Astrocyte of the cerebellum (primary cell): ENCODE measurements around the gene CCPG1.

Experiments used
- DNase-seq: peaks from one replicate; pipeline ENCODE4 v3.0.0-alpha.2; 2011; ENCODE audit warnings: low read depth
- H3K4me3 ChIP-seq: 2 replicates; pipeline ENCODE4 v1.5.1; 2011; ENCODE audit warnings: mild to moderate bottlenecking, low read depth, low read length, moderate library complexity
- in situ Hi-C: cut with HindIII; loops from 2 replicates; pipeline ENCODE4 v1.10.0; 2017; ENCODE audit warnings: low sequenced_read_pairs
- TF ChIP-seq, protein P1 (sequence below): IDR thresholded peaks from 2 replicates; pipeline ENCODE4 v1.5.1; 2012; ENCODE audit warnings: low read length, low read depth, moderate library complexity, mild to moderate bottlenecking; ENCODE audit errors: missing control alignments

The CCPG1 gene

DNA sequence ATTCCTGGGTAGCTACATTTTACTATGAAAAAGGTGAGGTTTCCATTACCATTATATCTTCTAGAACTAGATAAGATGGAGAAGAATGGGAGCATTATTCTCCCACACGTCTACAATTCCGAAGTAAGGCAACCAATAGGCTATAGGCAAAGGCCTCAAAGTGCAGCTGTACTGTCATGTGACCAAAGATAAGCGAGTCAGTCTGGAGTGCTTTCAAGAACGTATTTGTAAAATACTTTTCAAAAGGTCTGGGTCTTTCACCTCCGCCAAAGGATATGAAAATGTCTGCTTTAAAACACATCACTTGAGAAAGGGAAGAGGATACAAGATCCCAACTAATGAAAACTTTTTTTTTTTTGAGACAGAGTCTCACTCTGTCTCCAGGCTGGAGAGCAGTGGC lies 9.9 kb downstream of the CCPG1 start:
- in situ Hi-C loops, result no loop called here
- no peak for DNase-seq
- TF ChIP-seq, protein P1, sequence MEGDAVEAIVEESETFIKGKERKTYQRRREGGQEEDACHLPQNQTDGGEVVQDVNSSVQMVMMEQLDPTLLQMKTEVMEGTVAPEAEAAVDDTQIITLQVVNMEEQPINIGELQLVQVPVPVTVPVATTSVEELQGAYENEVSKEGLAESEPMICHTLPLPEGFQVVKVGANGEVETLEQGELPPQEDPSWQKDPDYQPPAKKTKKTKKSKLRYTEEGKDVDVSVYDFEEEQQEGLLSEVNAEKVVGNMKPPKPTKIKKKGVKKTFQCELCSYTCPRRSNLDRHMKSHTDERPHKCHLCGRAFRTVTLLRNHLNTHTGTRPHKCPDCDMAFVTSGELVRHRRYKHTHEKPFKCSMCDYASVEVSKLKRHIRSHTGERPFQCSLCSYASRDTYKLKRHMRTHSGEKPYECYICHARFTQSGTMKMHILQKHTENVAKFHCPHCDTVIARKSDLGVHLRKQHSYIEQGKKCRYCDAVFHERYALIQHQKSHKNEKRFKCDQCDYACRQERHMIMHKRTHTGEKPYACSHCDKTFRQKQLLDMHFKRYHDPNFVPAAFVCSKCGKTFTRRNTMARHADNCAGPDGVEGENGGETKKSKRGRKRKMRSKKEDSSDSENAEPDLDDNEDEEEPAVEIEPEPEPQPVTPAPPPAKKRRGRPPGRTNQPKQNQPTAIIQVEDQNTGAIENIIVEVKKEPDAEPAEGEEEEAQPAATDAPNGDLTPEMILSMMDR, result no peak
- no peak overlapping the region for H3K4me3 ChIP-seq

DNA sequence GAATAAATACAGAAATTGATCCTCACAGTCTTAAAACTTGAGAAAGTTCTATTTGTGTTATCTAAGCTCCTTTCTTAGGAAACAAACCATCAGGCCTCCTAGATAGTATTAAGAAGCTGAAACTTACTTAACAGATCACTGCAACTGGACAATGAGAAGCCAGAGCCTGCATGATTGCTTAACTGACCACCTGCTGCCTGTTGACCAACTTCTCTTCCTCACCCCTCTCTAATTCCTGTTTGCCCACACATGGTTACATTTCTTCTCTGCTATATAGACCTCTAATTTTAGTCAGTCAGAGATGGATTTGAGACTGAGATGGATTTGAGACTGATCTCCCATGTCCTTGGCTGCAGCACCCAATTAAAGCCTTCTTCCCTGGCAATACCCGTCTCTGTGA lies 13.5 kb downstream of the CCPG1 start:
- DNase-seq, result no peak
- no peak overlapping the region for H3K4me3 ChIP-seq
- in situ Hi-C loops, result no loop called here
- TF ChIP-seq, protein P1, result no peak

DNA sequence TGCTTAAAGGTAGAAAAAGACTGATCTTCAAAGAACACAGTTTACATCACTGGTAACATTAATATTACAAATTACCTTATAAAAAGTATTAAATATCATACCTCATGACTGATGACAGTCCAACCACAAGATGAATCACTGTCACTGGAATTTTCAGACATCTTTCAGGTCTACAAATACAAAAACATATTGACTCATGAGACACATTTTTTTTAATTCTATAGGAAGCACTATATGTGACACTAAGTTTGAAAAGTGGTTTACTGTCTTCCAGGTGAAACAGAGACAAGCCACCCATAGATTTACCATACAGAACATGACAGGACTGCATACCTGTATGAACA lies 18.9 kb downstream of the CCPG1 start:
- TF ChIP-seq, protein P1, result no peak
- in situ Hi-C loops, result loop anchor here (10.0 kb wide), 1 partner anchor 174 kb away; no protein-coding TSS in a partner anchor
- H3K4me3 ChIP-seq, result no peak overlapping the region
- no peak for DNase-seq

DNA sequence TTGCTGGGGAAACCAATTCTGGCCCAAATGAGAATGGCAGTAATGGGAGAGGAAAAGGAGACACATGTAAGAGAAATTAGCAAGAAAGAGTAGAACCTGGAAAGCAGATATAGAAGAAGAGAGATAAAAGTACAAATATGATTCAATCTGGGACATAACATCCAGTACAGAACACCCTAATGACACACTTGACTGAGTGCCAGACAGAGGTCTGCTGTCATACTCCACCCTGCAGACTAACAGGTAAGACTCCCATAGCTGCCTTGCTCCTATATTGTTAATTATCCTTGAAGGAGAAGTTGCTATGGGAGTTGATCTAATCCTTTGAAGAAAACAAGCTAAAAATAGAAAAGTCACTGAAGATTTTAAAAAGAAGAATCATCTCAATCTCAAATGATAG lies 21.1 kb downstream of the CCPG1 start:
- in situ Hi-C loops, result loop anchor here (10.0 kb wide), 1 partner anchor 172 kb away; no protein-coding TSS in a partner anchor
- no peak overlapping the region for H3K4me3 ChIP-seq
- TF ChIP-seq, protein P1, result no peak
- no peak for DNase-seq

DNA sequence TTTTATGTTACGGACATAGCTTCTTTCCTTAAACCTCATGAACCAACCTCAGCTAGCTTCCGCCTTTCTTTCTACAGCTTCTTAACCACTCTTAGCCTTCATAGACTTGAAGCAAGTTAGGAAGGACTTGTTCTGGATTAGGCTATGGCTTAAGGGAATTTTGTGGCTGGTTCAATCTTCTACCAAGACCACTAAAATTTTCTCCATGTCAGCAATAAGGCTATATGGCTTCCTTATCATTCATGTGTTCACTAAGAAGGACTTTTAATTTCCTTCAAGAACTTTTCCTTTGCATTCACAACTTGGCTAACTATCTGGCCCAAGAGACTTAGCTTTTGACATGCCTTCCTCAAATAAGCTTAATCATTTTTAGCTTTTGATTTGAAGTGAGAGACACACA lies 24.5 kb downstream of the CCPG1 start:
- DNase-seq, result no peak

DNA sequence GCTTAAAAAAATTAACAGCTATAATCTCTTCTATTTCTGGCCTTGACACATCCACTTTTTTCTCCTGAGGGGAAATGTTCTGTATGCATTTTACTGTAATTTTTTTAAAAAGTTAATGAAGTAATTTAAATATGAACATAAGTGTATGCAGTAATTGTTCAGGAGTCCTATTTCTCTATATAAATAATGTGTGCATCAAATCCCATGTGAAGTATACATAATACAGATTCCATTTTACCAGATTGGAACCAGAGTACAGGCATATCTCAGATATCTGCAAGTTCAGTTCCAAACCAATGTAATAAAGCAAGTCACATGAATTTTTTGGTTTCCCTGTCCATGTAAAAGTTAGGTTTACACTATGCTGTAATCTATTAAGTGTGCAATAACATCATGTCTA lies 26.6 kb downstream of the CCPG1 start:
- in situ Hi-C loops, result loop anchor here (10.0 kb wide), 1 partner anchor 167 kb away; no protein-coding TSS in a partner anchor
- DNase-seq, result no peak
- H3K4me3 ChIP-seq, result no peak overlapping the region
- TF ChIP-seq, protein P1, result no peak

More for the DNA sequence above, 24.5 kb downstream of the CCPG1 start:
- H3K4me3 ChIP-seq, result no peak overlapping the region
- in situ Hi-C loops, result loop anchor here (10.0 kb wide), 1 partner anchor 169 kb away; no protein-coding TSS in a partner anchor
- TF ChIP-seq, protein P1, result no peak

DNA sequence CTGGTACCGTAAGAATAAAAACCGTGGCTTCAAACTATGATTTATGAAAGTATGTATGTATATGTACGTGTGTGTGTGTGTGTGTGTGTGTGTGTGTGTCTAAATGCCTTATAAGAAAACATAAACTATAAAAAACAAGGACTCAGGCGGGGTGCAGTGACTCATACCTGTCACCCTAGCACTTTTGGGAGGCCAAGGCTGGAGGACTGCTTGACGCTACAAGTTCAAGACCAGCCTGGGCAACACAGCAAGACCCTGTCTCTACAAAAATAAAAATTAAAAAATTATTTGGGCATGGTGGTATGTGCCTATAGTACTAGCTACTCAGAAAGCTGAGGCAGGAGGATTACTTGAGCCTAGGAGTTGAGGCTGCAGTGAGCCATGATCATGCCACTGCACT lies 29.1 kb downstream of the CCPG1 start:
- in situ Hi-C loops, result no loop called here
- no peak for DNase-seq
- no peak overlapping the region for H3K4me3 ChIP-seq
- TF ChIP-seq, protein P1, result no peak
